Stimulated activated CD4-positive, alpha-beta T cell treated with anti-CD3 and anti-CD28 coated beads, Interleukin-1b, Interleukin-23, amount 100 ng/mL, for 24 hours (primary cell): ENCODE measurements around the gene SLC1A7.

ENCODE experiments used
- DNase-seq, 4 experiments: peaks; one replicate each; pipeline ENCODE4 v3.0.0-alpha.2; 2020; ENCODE audit warnings: low read depth in 4 of 4, low spot score in 1 of 4

SLC1A7 gene

GRCh38 chr1:53062708-53063591 is 79.5 kb downstream of the SLC1A7 start:
- DNase-seq = no peak

- DNase-seq = no peak
Measured at GRCh38 chr1:53061859-53062707, 80.4 kb downstream of the SLC1A7 start, which contains the start of gene PODN. Gene PODN (plus strand): TSS chr1:53062213. CDS start chr1:53069856, 7,643 bp downstream.

GRCh38 chr1:53061123-53061858 is 81.1 kb downstream of the SLC1A7 start:
- DNase-seq = no peak

- no peak for DNase-seq
Measured at GRCh38 chr1:53060579-53060978, 81.9 kb downstream of the SLC1A7 start.

GRCh38 chr1:53057127-53057526 is 85.3 kb downstream of the SLC1A7 start:
- DNase-seq = no peak

- no peak for DNase-seq
Measured at GRCh38 chr1:53051676-53052075, 90.8 kb downstream of the SLC1A7 start.

GRCh38 chr1:53050310-53050709 is 92.1 kb downstream of the SLC1A7 start:
- DNase-seq = no peak

- DNase-seq = no peak
Measured at GRCh38 chr1:53049574-53049967, 92.9 kb downstream of the SLC1A7 start.

GRCh38 chr1:53048960-53049573 is 93.4 kb downstream of the SLC1A7 start:
- DNase-seq = no peak

- DNase-seq = no peak
Measured at GRCh38 chr1:53047737-53048736, 94.4 kb downstream of the SLC1A7 start.

- no peak for DNase-seq
Measured at GRCh38 chr1:53046930-53047329, 95.5 kb downstream of the SLC1A7 start.

- no peak for DNase-seq
Measured at GRCh38 chr1:53044926-53045325, 97.5 kb downstream of the SLC1A7 start.

- no peak for DNase-seq
Measured at GRCh38 chr1:53043271-53043670, 99.2 kb downstream of the SLC1A7 start.

- DNase-seq = no peak
Measured at GRCh38 chr1:53038566-53038965, 103.9 kb downstream of the SLC1A7 start.
